Heart left ventricle (tissue), 16 donors: ENCODE measurements around the gene SYNCRIP. TPM values are rescaled to one million over a fixed set of nuclear protein-coding genes. Genes with fewer than 3 reads are reported as not detected.
A peak's percentile ranks its signal among the peaks of the same experiment; 100 is the strongest.
"Not testable (repeated sequence)": the region's sequence is repeated elsewhere in the genome, so short reads cannot be mapped to it uniquely, and the experiment has no call there.

Experiments
- ATAC-seq, 4 donors: fragments of 200-7000 bp; cut with Tn5 transposase; one replicate each; pipeline ENCODE4 v1.9.1; 2020 to 2022; ENCODE audit warnings: moderate library complexity in 4 of 4, mild to moderate bottlenecking in 3 of 4, moderate number of reproducible peaks in 1 of 4
- DNase-seq, 5 donors: peaks; one replicate each; pipeline ENCODE4 v3.0.0-alpha.2; 2020
- H3K27ac ChIP-seq, 12 donors: fragments of 200-600 bp; sonication (generic) in 4 of 12; one replicate each; pipeline versions ENCODE4 v1.5.0 to v1.8.0; 2016 to 2022; ENCODE audit warnings: mild to moderate bottlenecking in 2 of 12
- H3K27me3 ChIP-seq, 9 donors: fragments of 200-600 bp; sonication (generic) in 2 of 9; one replicate each; pipeline versions ENCODE4 v1.5.1 to v1.8.0; 2016 to 2022; ENCODE audit warnings: mild to moderate bottlenecking in 3 of 9
- H3K36me3 ChIP-seq, 9 donors: fragments of 200-600 bp; sonication (generic) in 2 of 9; one replicate each; pipeline versions ENCODE4 v1.5.0 to v1.8.0; 2018 to 2022; ENCODE audit warnings: mild to moderate bottlenecking in 2 of 9
- H3K4me1 ChIP-seq, 12 donors: fragments of 200-600 bp; sonication (generic) in 4 of 12; one replicate each; pipeline versions ENCODE4 v1.5.0 to v1.8.0; 2016 to 2022; ENCODE audit warnings: mild to moderate bottlenecking in 3 of 12
- H3K4me3 ChIP-seq, 12 donors: fragments of 200-600 bp; sonication (generic) in 4 of 12; one replicate each; pipeline versions ENCODE4 v1.5.0 to v1.8.0; 2017 to 2022; ENCODE audit warnings: mild to moderate bottlenecking in 9 of 12, moderate library complexity in 4 of 12
- H3K9me3 ChIP-seq, 12 donors: fragments of 200-600 bp; sonication (generic) in 4 of 12; one replicate each; pipeline versions ENCODE4 v1.5.0 to v1.8.0; 2016 to 2022; ENCODE audit warnings: mild to moderate bottlenecking in 1 of 12
- CTCF ChIP-seq, 12 donors: fragments of 200-600 bp; sonication (generic) in 4 of 12; IDR thresholded peaks; one replicate each; pipeline versions ENCODE4 v1.5.0 to v1.8.0; 2018 to 2022; ENCODE audit warnings: antibody characterized with exemption in 12 of 12, mild to moderate bottlenecking in 5 of 12
- POLR2A ChIP-seq, 2 donors: fragments of 450-650 bp; IDR thresholded peaks; one replicate each; pipeline ENCODE4 v1.6.1; 2017; ENCODE audit warnings: antibody characterized with exemption in 2 of 2, mild to moderate bottlenecking in 2 of 2, moderate library complexity in 2 of 2
- WGBS, 4 donors: extraction: QIAGEN DNeasy Blood & Tissue Kit in 2 of 4; methylation state at CpG; one replicate each; pipeline versions ENCODE4 v1.1.5 to v1.1.7; 2013 to 2018; 5-methylcytosine and 5-hydroxymethylcytosine counted together
- intact Hi-C, 10 donors: fragments of 100-400 bp; cut with DNase I; formaldehyde crosslinking; loops; one replicate each; pipeline versions ENCODE4 v1.11.1 to v1.14.2; 2022
- polyA plus RNA-seq, 2 donors: library from polyadenylated mRNA; stranded (reverse); fragments of 200-250 nt; gene quantifications; one replicate each; pipeline ENCODE4 v1.2.3, GENCODE V29; 2013
- total RNA-seq, 9 donors: library from RNA; depleted of rRNA in 2 of 9; stranded (reverse); fragments of >200 nt in 2 of 9; fragmentation: NEBNext Ultra II Directional in 3 of 9; extraction: Animal tissue kit (Norgen Biotek cat#: 25700) in 3 of 9; gene quantifications; one replicate each; pipeline versions ENCODE4 v1.1.0 to v1.2.4, GENCODE V29; 2016 to 2023
- donor health status: ischemic (EF 13 %, LVEDD 7.1; RV severe dilation, severe dysfunction).
- donor health status: healthy with polysubstance abuse.
- donor health status: DM: no; HTN: yes; CAD: no.
- donor health status: DM: no; HTN: no; CAD: no.
- donor health status: ischemic (EF 25% LVEDD 6.9; RV normal size, moderate dysfunction).
- donor health status: ischemic (EF 25% LVEDD 5.7; RV mildly dilated, moderate dysfunction).
- donor health status: healthy.
- donor health status: DM: yes; HTN: yes; CAD: no.
- donor health status: ischemic (EF 35%, LVEDD 5.7; RV mildly dilated, moderate dysfunction).
- donor health status: nonischemic (EF 11% LVEDD 7.7; RV severe dilation, severe dysfunction).
- donor health status: DM: yes; HTN: yes; CAD: no.
- donor health status: PGD.
- donor health status: ischemic (EF 29% LVEDD 5.4; RV normal size, mild dysfunction).
- donor health status: nonischemic (EF 23%, LVEDD 6.1; RV moderate dilation, normal function).

Gene SYNCRIP
- total and polyA plus RNA-seq, 11 donors = 23.7 to 71.0 (median 57.2) TPM

GRCh38 chr6:85632164-85632942 is 10.3 kb downstream of the SYNCRIP start:
- H3K4me3 ChIP-seq = no peak overlapping the region
- intact Hi-C loops = loop anchor here in 1 of 10 donors (5.0 kb wide), 1 partner anchor 35 kb away; no protein-coding TSS in a partner anchor
- no peaks in the 10 kb centered on the region for H3K9me3 ChIP-seq
- H3K4me1 ChIP-seq = peaks cover 0 to 40% (median 21%) of the 10 kb centered on the region in 12 donors
- 91 to 97% (median 96%) methylated on average over 6 of the region's 6 CpGs for WGBS, 4 donors
- no peaks in the 10 kb centered on the region for H3K27me3 ChIP-seq
- peak overlapping the region in 1 of 12 donors; percentile 20 for H3K27ac ChIP-seq
- peaks cover 0 to 100% (median 96%) of the 10 kb centered on the region in 9 donors for H3K36me3 ChIP-seq
- DNase-seq (no peak), ATAC-seq (peak in 1 of 4 donors; percentile 15)
- TF ChIP-seq CTCF (IDR thresholded peaks at IDR 0.05) (no peak), POLR2A (IDR thresholded peaks at IDR 0.05) (no peak)

GRCh38 chr6:85631117-85631516 is 11.6 kb downstream of the SYNCRIP start:
- H3K4me1 ChIP-seq = peaks cover 0 to 42% (median 15%) of the 10 kb centered on the region in 12 donors
- ATAC-seq = peak in 1 of 4 donors; percentile 26
- not testable (repeated sequence) for H3K4me3 ChIP-seq, H3K9me3 ChIP-seq, H3K27me3 ChIP-seq, DNase-seq
- H3K27ac ChIP-seq = peak overlapping the region in 1 of 12 donors; percentile 30
- intact Hi-C loops = loop anchor here in 1 of 10 donors (5.0 kb wide), 1 partner anchor 34 kb away; no protein-coding TSS in a partner anchor
- peaks cover 0 to 100% (median 96%) of the 10 kb centered on the region in 9 donors for H3K36me3 ChIP-seq
- 95 to 98% (median 97%) methylated on average over 5 of the region's 5 CpGs for WGBS, 4 donors

GRCh38 chr6:85628353-85628752 is 14.3 kb downstream of the SYNCRIP start:
- ATAC-seq (peak in 2 of 4 donors; percentile 13 to 43), DNase-seq (no peak)
- 57 to 70% (median 63%) methylated on average over 1 of the region's 1 CpG for WGBS, 4 donors
- no peak overlapping the region for H3K4me3 ChIP-seq
- no peaks in the 10 kb centered on the region for H3K9me3 ChIP-seq
- peaks cover 0 to 100% (median 91%) of the 10 kb centered on the region in 9 donors for H3K36me3 ChIP-seq
- H3K27ac ChIP-seq = no peak overlapping the region
- peaks cover 0 to 54% (median 15%) of the 10 kb centered on the region in 12 donors for H3K4me1 ChIP-seq
- TF ChIP-seq POLR2A (IDR thresholded peaks at IDR 0.05) (no peak), CTCF (IDR thresholded peaks at IDR 0.05) (no peak)
- intact Hi-C loops = loop anchor here in 1 of 10 donors (2.0 kb wide), 1 partner anchor 14 kb away; no protein-coding TSS in a partner anchor
- no peaks in the 10 kb centered on the region for H3K27me3 ChIP-seq

GRCh38 chr6:85620308-85620707 is 22.4 kb downstream of the SYNCRIP start:
- DNase-seq = no peak
- Histone ChIP-seq H3K27ac (no peak overlapping the region), H3K4me3 (no peak overlapping the region), H3K36me3 (peaks cover 0 to 100% (median 94%) of the 10 kb centered on the region in 9 donors), H3K9me3 (no peaks in the 10 kb centered on the region), H3K4me1 (peaks cover 0 to 10% (median 0%) of the 10 kb centered on the region in 12 donors), H3K27me3 (no peaks in the 10 kb centered on the region)
- WGBS, 4 donors = 88 to 94% (median 92%) methylated on average over 2 of the region's 2 CpGs
- TF ChIP-seq CTCF (IDR thresholded peaks at IDR 0.05) = no peak
- TF ChIP-seq POLR2A (IDR thresholded peaks at IDR 0.05) = no peak
- intact Hi-C loops = no loop called here
- ATAC-seq = no peak
